Erythroblast (primary cell): Measurements from ENCODE around the gene RNF19B.

Experiments used
- GATA1 ChIP-seq: IDR thresholded peaks from 2 replicates; pipeline ENCODE4 v1.6.1; 2011; ENCODE audit warnings: low read depth, mild to moderate bottlenecking, control low read depth, low read length, moderate library complexity
- POLR2A ChIP-seq: IDR thresholded peaks from 2 replicates; pipeline ENCODE4 v1.6.1; 2011; ENCODE audit warnings: mild to moderate bottlenecking, low read length

DNA sequence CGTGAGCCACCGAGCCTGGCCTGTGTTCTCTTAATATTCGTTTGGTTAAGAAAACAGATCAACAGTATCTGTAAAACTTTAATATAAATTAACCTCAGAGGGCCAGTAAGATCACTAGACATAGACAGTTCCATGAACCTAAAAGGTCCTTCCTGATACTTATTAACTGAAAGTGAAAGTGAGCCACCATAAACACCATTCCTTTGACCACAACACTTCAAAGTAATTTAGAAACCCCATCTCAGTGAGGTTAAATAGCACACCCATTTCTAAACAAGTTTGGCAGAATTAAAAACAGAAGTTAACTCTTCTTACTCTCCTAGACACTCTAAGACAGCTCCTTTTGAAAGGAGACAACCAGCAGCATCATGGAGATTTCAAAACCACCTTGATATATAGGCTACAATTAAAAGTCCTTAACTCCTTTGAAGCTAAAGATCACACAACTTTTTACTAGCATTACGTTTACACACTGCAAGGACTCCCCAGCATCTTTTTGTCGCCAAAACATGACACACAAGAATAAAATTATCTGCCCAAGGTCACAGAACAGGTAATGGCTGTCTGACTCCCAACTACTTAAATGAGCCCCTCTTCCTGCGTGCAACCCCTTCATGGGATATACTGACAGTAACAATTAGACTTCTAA, 2.2 kb downstream of the RNF19B start:
- TF ChIP-seq POLR2A, result no peak
- TF ChIP-seq GATA1, result no peak
